ENCODE results near the gene NAB2.

GRCh38 chr12:57139796-57140649 is 51.1 kb downstream of the NAB2 start:
- TF ChIP-seq, protein P1, sequence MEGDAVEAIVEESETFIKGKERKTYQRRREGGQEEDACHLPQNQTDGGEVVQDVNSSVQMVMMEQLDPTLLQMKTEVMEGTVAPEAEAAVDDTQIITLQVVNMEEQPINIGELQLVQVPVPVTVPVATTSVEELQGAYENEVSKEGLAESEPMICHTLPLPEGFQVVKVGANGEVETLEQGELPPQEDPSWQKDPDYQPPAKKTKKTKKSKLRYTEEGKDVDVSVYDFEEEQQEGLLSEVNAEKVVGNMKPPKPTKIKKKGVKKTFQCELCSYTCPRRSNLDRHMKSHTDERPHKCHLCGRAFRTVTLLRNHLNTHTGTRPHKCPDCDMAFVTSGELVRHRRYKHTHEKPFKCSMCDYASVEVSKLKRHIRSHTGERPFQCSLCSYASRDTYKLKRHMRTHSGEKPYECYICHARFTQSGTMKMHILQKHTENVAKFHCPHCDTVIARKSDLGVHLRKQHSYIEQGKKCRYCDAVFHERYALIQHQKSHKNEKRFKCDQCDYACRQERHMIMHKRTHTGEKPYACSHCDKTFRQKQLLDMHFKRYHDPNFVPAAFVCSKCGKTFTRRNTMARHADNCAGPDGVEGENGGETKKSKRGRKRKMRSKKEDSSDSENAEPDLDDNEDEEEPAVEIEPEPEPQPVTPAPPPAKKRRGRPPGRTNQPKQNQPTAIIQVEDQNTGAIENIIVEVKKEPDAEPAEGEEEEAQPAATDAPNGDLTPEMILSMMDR (IDR thresholded peaks at IDR 0.05 in 8 of 11, conservative IDR thresholded peaks at IDR 0.05 in 3 of 11) = no peak
- no peak for TF ChIP-seq POLR2A (IDR thresholded peaks at IDR 0.05)
- no peak for TF ChIP-seq POLR2AphosphoS5 (IDR thresholded peaks at IDR 0.05)

All from spleen (tissue), 7 donors.